Rectal smooth muscle tissue (tissue), 1 donor: Measurements from ENCODE around the gene ARID1A.
"Not testable (repeated sequence)": the region's sequence is repeated elsewhere in the genome, so short reads cannot be mapped to it uniquely, and the experiment has no call there.

Source experiments
- H3K27ac ChIP-seq: one replicate; pipeline ENCODE4 v1.7.0; 2013; ENCODE audit warnings: low read depth, low read length, inconsistent platforms
- H3K27me3 ChIP-seq: one replicate; pipeline ENCODE4 v1.7.0; 2013; ENCODE audit warnings: low read length; ENCODE audit not compliant: control insufficient read depth, insufficient read depth
- H3K36me3 ChIP-seq: one replicate; pipeline ENCODE4 v1.7.0; 2013; ENCODE audit warnings: low read length; ENCODE audit not compliant: control insufficient read depth, insufficient read depth
- H3K4me1 ChIP-seq: one replicate; pipeline ENCODE4 v1.7.0; 2013; ENCODE audit warnings: low read length; ENCODE audit not compliant: control insufficient read depth, insufficient read depth
- H3K4me3 ChIP-seq: one replicate; pipeline ENCODE4 v1.7.0; 2013; ENCODE audit warnings: low read length
- H3K9ac ChIP-seq: one replicate; pipeline ENCODE4 v1.7.0; 2013; ENCODE audit warnings: low read length

Gene ARID1A

DNA sequence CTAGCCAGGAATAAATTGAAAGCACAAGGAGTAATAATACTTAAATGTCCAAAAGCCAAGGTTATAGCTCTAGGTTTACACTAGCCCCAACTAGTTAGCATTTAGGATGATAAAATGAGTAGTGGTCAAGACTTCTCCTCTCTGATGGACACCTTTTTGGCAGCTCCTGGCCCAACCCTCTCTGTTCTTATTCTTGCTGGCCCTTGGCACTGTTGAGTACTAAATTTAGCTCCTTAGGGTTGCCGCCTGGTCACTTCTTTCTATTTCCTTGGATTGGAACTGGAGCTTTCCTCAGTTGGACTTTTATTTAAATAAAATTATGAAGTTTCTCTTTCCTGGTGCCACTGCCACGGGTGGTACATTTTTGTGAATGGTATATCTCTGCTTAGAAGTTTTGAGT lies 28.3 kb downstream of the ARID1A start:
- no peaks in the 10 kb centered on the region for H3K27me3 ChIP-seq
- peaks cover 30% of the 10 kb centered on the region for H3K4me1 ChIP-seq
- H3K27ac ChIP-seq, result no peak overlapping the region
- no peak overlapping the region for H3K9ac ChIP-seq
- H3K36me3 ChIP-seq, result no peaks in the 10 kb centered on the region
- H3K4me3 ChIP-seq, result no peak overlapping the region

DNA sequence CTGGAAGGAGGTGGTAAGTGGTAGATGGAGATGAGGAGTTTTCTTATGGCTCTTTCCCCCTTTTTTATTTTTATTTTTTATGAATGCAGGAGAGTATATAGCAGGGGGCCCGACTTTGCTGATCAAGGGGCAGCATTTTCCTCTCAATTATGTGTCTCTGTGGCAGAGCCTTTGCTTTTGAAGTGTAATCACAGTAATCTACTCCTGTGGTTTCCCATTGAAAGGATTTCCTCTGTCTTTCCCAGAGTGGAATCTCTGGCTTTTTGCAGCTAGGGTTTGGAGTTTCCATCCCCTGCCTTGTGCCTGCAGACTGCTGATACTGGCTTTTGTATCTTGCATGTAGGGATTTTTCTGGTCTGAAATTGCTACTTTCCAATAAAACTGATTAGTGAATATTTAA lies 29.1 kb downstream of the ARID1A start:
- H3K4me1 ChIP-seq, result peaks cover 30% of the 10 kb centered on the region
- H3K36me3 ChIP-seq, result peaks cover 5% of the 10 kb centered on the region
- no peak overlapping the region for H3K9ac ChIP-seq
- H3K4me3 ChIP-seq, result no peak overlapping the region
- H3K27me3 ChIP-seq, result no peaks in the 10 kb centered on the region
- H3K27ac ChIP-seq, result no peak overlapping the region

DNA sequence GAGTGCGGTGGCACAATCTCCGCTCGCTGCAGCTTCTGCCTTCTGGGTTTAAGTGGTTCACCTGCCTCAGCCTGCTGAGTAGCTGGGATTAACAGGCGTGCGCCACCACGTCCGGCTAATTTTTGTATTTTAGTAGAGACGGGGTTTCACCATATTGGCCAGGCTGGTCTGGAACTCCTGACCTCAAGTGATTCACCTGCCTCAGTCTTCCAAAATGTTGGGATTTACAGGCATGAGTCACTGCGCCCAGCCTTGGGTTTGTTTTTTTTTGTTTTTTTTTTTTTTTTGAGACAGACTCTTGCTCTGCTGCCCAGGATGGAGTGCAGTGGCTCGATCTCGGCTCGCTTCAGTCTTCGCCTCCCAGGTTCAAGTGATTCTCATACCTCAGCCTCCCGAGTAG lies 30.1 kb downstream of the ARID1A start:
- H3K27me3 ChIP-seq, H3K4me3 ChIP-seq, H3K36me3 ChIP-seq, H3K27ac ChIP-seq, H3K9ac ChIP-seq: not testable (repeated sequence)
- H3K4me1 ChIP-seq, result peaks cover 30% of the 10 kb centered on the region

DNA sequence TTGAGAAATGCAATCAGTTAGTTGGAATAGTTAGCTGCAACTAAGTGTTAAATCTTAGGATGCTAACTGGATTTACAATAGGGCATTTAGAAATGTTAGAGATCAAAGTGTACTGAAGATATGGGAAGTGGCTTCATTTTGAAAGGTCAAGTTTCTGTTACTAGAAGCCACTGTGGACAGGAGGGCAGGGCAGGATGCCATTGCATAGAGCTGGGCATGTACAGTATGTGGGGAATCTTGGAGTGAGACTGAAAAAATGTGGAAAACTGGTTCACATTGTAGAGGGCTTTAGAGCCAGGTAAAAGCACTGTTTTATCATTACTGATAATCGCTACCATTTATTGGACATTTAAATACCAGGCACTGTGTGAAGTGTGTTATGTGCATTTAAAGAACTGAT lies 31.0 kb downstream of the ARID1A start:
- Histone ChIP-seq H3K27me3 (no peaks in the 10 kb centered on the region), H3K4me3 (no peak overlapping the region), H3K36me3 (peaks cover 13% of the 10 kb centered on the region), H3K27ac (no peak overlapping the region), H3K9ac (no peak overlapping the region), H3K4me1 (peaks cover 28% of the 10 kb centered on the region)

DNA sequence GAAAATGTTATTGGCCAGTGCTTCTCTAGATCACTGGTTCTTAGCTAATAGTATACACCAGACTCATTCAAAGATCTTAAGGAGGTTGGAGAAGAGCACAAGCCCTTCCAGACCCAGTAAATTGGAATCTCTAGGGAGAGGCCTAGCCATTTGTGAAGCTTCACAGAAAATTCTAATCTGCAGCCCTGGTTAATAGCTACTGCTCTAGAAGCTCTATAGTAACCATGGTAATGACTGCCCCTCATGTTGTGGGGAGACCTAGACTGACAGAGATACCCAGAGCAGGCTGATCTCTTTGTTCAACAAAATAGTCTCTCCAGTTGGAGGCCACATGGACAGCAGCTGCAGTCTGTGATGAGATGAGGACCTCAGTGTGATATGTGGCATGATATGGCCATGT lies 31.7 kb downstream of the ARID1A start:
- Histone ChIP-seq H3K4me1 (peaks cover 28% of the 10 kb centered on the region), H3K27ac (no peak overlapping the region), H3K9ac (no peak overlapping the region)

DNA sequence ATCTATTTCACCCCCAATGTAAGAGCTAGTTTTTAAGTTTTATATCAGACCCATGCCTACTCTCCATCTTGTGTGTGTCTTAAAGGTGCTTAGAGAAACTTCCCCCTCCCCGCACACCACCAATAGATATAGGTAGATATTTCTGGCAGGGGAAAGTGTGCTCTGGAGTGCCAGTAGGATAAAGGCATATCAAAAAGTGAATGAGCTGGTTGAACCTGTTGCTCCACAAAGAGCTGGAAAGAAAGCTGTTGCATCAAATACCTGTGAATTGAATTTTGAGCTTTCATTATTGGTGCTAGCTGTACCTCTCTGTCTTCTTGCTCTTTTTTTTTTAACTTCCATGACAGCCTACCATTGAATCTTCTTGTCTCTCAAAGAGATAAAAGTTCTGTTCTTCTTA lies 32.8 kb downstream of the ARID1A start:
- Histone ChIP-seq H3K27ac (no peak overlapping the region), H3K9ac (no peak overlapping the region), H3K4me1 (peaks cover 19% of the 10 kb centered on the region)

More for the DNA sequence above, 31.7 kb downstream of the ARID1A start:
- H3K36me3 ChIP-seq, result peaks cover 20% of the 10 kb centered on the region
- no peak overlapping the region for H3K4me3 ChIP-seq
- H3K27me3 ChIP-seq, result no peaks in the 10 kb centered on the region

DNA sequence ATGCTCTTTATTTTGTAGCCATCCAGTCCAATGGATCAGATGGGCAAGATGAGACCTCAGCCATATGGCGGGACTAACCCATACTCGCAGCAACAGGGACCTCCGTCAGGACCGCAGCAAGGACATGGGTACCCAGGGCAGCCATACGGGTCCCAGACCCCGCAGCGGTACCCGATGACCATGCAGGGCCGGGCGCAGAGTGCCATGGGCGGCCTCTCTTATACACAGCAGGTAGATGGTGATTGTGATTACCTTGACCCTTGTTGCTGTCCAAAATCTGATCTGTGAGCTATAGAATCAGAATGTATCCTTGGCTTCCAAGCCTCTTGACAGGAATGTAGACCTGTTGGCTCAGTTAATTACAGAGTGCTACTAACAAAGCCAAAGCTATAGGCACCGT lies 33.8 kb downstream of the ARID1A start:
- no peaks in the 10 kb centered on the region for H3K27me3 ChIP-seq
- H3K9ac ChIP-seq, result peak overlapping the region; percentile 33
- no peak overlapping the region for H3K27ac ChIP-seq
- no peak overlapping the region for H3K4me3 ChIP-seq
- H3K36me3 ChIP-seq, result peaks cover 31% of the 10 kb centered on the region
- peaks cover 11% of the 10 kb centered on the region for H3K4me1 ChIP-seq

More for the DNA sequence above, 32.8 kb downstream of the ARID1A start:
- no peak overlapping the region for H3K4me3 ChIP-seq
- H3K27me3 ChIP-seq, result no peaks in the 10 kb centered on the region
- H3K36me3 ChIP-seq, result peaks cover 26% of the 10 kb centered on the region

DNA sequence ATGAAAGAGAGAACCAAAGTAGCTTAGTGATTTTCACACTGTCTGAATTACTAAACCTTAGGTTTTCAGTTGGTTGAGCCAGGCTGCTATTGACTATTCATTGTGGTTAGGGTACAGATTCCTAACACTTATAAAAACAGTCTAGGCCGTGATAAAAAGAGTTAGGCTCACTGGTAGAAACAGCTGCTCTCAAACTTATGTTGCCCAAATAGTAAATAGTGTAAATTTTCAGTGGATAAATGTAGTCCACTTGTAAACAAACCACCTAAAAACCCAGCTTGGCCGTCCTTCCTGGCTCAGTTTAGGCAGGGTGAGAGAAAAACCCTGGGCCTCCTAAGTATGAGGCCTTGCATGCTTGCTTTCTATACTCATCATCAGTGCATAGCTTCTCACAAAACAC lies 34.9 kb downstream of the ARID1A start:
- H3K9ac ChIP-seq, result no peak overlapping the region
- no peak overlapping the region for H3K27ac ChIP-seq
- peaks cover 9% of the 10 kb centered on the region for H3K4me1 ChIP-seq
- H3K4me3 ChIP-seq, result no peak overlapping the region
- H3K36me3 ChIP-seq, result peaks cover 34% of the 10 kb centered on the region
- no peaks in the 10 kb centered on the region for H3K27me3 ChIP-seq

DNA sequence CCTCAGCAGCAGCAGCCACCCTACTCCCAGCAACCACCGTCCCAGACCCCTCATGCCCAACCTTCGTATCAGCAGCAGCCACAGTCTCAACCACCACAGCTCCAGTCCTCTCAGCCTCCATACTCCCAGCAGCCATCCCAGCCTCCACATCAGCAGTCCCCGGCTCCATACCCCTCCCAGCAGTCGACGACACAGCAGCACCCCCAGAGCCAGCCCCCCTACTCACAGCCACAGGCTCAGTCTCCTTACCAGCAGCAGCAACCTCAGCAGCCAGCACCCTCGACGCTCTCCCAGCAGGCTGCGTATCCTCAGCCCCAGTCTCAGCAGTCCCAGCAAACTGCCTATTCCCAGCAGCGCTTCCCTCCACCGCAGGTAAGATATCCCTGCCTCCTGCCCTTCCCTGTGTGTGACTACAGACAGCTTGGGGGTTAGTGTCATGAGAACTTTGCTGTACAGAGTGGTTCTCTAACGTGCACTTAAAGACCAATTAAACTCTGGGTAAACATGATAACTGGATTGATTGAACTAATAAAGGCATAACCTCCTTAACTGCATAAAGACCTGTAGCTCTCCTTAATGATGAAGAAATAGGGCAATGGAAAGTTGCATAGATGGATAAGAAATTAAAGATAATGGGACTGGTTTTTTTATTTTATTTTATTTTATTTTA lies 35.6 kb downstream of the ARID1A start:
- no peak overlapping the region for H3K4me3 ChIP-seq
- no peak overlapping the region for H3K9ac ChIP-seq
- H3K27me3 ChIP-seq, result no peaks in the 10 kb centered on the region
- peaks cover 9% of the 10 kb centered on the region for H3K4me1 ChIP-seq
- no peak overlapping the region for H3K27ac ChIP-seq
- peaks cover 36% of the 10 kb centered on the region for H3K36me3 ChIP-seq

DNA sequence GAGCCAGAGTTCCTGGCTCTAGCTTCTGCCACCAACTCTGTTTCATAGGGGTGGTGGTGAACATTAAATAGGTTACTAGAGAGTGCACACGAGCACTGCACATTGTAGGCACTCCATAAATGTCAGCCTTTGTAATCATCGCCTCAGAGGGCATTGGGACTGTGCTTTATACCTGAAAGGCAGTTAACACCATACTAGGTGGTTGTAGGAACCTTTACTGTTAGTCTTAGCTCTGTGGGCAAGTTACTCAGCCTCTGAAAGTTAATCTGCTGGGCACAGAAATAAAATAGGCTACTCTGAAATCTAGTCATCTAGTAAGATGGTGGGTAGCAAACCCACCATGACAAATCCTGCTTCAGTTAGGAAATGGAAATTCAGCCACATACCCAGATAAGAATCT lies 37.6 kb downstream of the ARID1A start:
- H3K27ac ChIP-seq, result no peak overlapping the region
- peaks cover 36% of the 10 kb centered on the region for H3K36me3 ChIP-seq
- no peaks in the 10 kb centered on the region for H3K27me3 ChIP-seq
- H3K9ac ChIP-seq, result no peak overlapping the region
- H3K4me3 ChIP-seq, result no peak overlapping the region
- peaks cover 2% of the 10 kb centered on the region for H3K4me1 ChIP-seq

DNA sequence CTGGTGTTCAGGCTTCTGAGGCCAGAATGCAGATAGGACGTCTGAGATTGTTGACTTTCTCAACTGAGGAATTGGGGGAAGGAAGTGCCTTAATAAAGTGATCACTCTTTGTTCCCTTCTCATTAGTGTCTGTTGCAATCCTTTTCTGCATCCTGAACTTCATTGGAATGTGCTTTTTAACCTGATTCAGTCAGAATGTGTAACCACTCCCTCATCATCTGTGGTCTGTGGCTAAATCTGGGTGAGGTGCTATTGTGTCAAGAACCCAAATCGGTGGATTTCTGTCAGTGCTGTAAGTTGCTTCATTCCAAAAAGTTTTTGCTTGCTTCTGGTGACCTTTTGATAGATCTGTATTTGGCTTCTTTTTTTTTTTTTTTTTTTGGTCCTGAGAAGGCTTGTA lies 38.2 kb downstream of the ARID1A start:
- Histone ChIP-seq H3K36me3 (peaks cover 36% of the 10 kb centered on the region), H3K27me3 (no peaks in the 10 kb centered on the region), H3K27ac (no peak overlapping the region), H3K9ac (no peak overlapping the region), H3K4me3 (no peak overlapping the region), H3K4me1 (peaks cover under 1% of the 10 kb centered on the region)

DNA sequence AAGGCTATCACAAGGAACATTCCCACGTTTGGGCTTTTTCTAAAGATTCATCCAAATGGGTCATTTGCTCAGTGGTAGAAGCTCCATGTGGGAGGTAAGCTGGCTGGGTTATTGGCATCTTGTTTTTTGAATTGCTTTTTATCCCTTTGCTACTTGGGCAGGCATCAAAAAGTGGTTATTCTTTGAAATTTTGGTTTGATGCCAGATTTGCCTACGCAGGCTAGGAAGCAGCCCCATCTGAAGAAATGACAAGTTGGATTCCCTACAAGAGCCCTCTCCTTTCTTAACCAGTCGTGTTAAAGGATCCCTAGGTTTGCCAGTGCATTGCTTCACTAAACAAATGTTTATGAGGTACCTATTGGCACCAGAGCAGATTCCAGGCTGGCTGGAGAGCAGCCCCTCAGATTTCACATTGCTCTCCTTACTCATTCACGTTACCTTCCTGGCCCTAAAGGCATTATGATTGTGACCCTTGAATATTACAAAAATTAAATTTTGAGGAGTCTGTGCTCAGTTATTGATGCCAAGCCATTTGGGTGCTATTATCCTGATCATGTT lies 38.8 kb downstream of the ARID1A start:
- peaks cover 38% of the 10 kb centered on the region for H3K36me3 ChIP-seq
- no peaks in the 10 kb centered on the region for H3K27me3 ChIP-seq
- no peak overlapping the region for H3K4me3 ChIP-seq
- no peak overlapping the region for H3K27ac ChIP-seq
- no peak overlapping the region for H3K9ac ChIP-seq
- no peaks in the 10 kb centered on the region for H3K4me1 ChIP-seq

DNA sequence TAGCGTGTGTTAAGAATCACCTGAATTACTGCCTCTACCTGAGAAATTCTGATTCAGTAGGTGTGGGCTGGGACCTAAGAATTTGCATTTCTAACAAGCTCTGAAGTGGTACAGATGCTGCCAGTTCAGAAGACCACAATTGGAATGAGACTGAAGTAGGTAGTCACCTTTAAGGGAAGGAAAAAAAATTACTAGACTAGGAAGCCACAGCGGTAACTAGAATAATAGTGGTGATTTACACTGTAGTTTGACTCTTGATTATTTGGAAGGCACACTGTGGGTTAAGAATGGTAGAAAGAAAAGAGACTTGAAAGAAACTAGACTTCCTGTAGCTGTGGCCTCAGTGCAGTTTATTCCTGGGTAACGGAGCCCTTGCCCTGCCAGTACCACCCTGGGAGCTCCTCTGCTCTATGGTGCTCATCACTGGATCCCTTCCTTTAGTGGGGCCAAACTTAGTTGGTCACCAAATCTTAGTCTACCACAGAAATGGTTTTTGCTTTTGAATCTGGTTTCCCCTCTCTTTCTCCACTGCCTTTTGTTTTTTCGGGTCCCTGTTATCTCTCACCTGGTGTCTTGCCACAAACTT lies 43.6 kb downstream of the ARID1A start:
- H3K27me3 ChIP-seq, result no peaks in the 10 kb centered on the region
- H3K27ac ChIP-seq, result no peak overlapping the region
- H3K4me3 ChIP-seq, result no peak overlapping the region
- peaks cover 15% of the 10 kb centered on the region for H3K36me3 ChIP-seq
- H3K9ac ChIP-seq, result no peak overlapping the region
- H3K4me1 ChIP-seq, result peaks cover 3% of the 10 kb centered on the region
